OCI-LY3 (cell line): ENCODE data around the gene STX18.
"Not testable (repeated sequence)": the region's sequence is repeated elsewhere in the genome, so short reads cannot be mapped to it uniquely, and the experiment has no call there.

Source experiments
- CTCF ChIP-seq: fragments of 200-600, 300-600 bp; sonication (generic); IDR thresholded peaks from 2 replicates; pipeline ENCODE4 v1.5.1; 2014; ENCODE audit warnings: antibody characterized with exemption, low read length, low read depth
- EZH2phosphoT487 ChIP-seq: fragments of 200-600 bp; shearing (Covaris generic); IDR thresholded peaks from 2 replicates; pipeline ENCODE4 v1.6.1; 2018; ENCODE audit warnings: antibody characterized with exemption, mixed run types, low read depth

GRCh38 chr4:4569861-4570260 is 28.0 kb upstream of the STX18 start:
- not testable (repeated sequence) for TF ChIP-seq CTCF, EZH2phosphoT487
